IPS-20b (cell line): ENCODE data around the gene CLPSL1.

Experiments
- H3K27ac ChIP-seq: one replicate; pipeline ENCODE4 v1.5.1; 2013; ENCODE audit warnings: low read length
- H3K27me3 ChIP-seq: 2 replicates; pipeline ENCODE4 v1.6.1; 2013; ENCODE audit warnings: mild to moderate bottlenecking, low read length, inconsistent platforms; ENCODE audit not compliant: insufficient read depth
- H3K36me3 ChIP-seq: 2 replicates; pipeline ENCODE4 v1.6.1; 2013; ENCODE audit warnings: low read depth, mild to moderate bottlenecking, inconsistent platforms, low read length, moderate library complexity; ENCODE audit not compliant: insufficient read depth
- H3K4me1 ChIP-seq: 2 replicates; pipeline ENCODE4 v1.6.1; 2013; ENCODE audit warnings: mild to moderate bottlenecking, control low read depth, inconsistent platforms, low read length, moderate library complexity; ENCODE audit not compliant: insufficient read depth
- H3K4me3 ChIP-seq: 2 replicates; pipeline ENCODE4 v1.5.1; 2013; ENCODE audit warnings: mild to moderate bottlenecking, low read length, inconsistent platforms
- H3K9ac ChIP-seq: 2 replicates; pipeline ENCODE4 v1.6.1; 2013; ENCODE audit warnings: low read depth, mild to moderate bottlenecking, inconsistent platforms, low read length, moderate library complexity
- H3K9me3 ChIP-seq: 2 replicates; pipeline ENCODE4 v1.6.1; 2013; ENCODE audit warnings: mild to moderate bottlenecking, low read depth, low read length, inconsistent platforms; ENCODE audit not compliant: insufficient read depth

The CLPSL1 gene

DNA sequence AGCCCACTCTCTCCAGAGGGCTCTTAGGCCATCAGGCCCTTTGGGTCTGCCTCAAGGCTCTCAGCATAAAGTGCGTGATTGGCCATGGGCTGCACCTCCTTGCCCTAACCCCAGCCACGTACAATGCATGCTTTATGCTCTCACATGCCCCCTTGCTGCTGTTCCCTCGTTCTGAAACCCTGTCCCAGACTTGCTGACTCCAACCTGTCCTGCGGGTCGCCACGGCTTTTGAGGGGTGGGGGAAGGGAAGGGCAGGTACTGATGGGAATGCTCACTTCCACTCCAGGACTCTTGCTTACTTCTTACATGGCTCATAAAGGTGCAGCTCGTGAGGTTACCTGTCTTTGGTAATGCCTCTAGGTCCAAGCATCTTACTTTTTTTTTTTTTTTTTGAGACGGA lies 38.0 kb upstream of the CLPSL1 start:
- no peak overlapping the region for H3K4me3 ChIP-seq
- peaks cover 26% of the 10 kb centered on the region for H3K4me1 ChIP-seq
- no peaks in the 10 kb centered on the region for H3K36me3 ChIP-seq
- H3K27me3 ChIP-seq, result no peaks in the 10 kb centered on the region
- no peak overlapping the region for H3K27ac ChIP-seq
- H3K9me3 ChIP-seq, result no peaks in the 10 kb centered on the region
- H3K9ac ChIP-seq, result peak overlapping the region; percentile 1; the same call in 1 of the 2 replicates

- Histone ChIP-seq H3K9me3 (no peaks in the 10 kb centered on the region), H3K27me3 (no peaks in the 10 kb centered on the region), H3K36me3 (no peaks in the 10 kb centered on the region), H3K4me3 (no peak overlapping the region), H3K27ac (no peak overlapping the region), H3K9ac (no peak overlapping the region), H3K4me1 (peaks cover 7% of the 10 kb centered on the region)
Observed at GRCh38 chr6:35745509-35745908, 35.3 kb upstream of the CLPSL1 start.

DNA sequence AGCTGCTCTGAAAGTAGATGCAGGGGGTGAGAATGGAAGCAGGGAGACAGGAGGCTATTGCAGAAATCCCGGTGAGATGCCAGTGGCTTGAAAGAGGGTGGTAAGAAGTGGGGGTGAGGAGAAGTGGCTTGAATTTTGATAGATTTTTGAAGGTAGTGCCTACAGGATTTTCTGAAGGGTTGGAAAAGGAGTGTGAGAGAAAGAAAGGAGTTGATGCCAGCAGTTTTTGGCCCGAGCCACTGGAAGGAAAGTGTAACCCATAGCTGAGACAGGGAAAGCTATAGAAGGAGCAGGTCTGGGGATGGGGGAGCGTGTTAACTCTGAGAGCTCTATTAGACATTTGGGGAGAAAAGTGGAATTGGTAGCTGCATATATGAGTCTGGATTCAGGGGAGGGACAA lies 34.3 kb upstream of the CLPSL1 start:
- no peaks in the 10 kb centered on the region for H3K27me3 ChIP-seq
- H3K4me3 ChIP-seq, result no peak overlapping the region
- H3K36me3 ChIP-seq, result no peaks in the 10 kb centered on the region
- H3K4me1 ChIP-seq, result no peaks in the 10 kb centered on the region; the same call in 1 of the 2 replicates
- no peak overlapping the region for H3K9ac ChIP-seq
- no peaks in the 10 kb centered on the region for H3K9me3 ChIP-seq
- H3K27ac ChIP-seq, result no peak overlapping the region

DNA sequence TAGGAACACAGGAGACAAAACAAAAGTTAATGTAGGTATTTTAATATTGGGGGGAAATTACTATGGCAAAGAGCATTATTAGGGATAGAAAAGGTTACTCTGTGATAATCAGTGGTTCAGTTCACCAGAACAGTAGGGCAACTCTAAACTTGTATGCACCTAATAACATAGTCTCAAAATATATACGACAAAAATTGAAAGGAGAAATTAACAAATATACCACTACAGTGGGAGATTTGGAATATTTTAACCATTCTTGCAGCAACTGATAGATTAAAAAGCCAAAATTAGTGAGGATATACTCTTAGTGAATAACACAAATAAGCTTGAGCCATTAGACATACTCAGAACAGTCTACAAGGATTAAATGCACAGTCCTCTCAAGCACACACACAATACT lies 32.9 kb upstream of the CLPSL1 start:
- Histone ChIP-seq H3K36me3 (no peaks in the 10 kb centered on the region), H3K4me1 (no peaks in the 10 kb centered on the region; the same call in 1 of the 2 replicates), H3K4me3 (no peak overlapping the region), H3K9me3 (no peaks in the 10 kb centered on the region), H3K9ac (no peak overlapping the region), H3K27me3 (no peaks in the 10 kb centered on the region), H3K27ac (no peak overlapping the region)

DNA sequence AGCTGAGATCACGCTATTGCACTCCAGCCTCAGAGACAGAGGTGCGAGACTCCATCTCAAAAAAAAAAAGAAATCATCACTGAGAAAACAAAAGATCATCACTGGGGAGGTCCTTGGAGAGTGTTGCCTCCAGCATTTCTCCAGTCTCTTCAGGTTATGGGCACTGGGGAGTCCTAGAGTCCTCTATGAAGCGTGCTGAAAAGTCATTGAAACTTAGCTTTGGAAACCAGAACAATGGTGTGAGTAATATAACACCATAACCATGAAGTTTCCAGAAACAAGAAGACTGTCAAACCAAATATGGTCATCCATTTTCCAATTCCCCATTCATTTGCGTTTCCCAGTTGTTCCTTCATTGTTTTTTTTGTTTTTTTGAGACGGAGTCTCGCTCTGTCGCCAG lies 30.3 kb upstream of the CLPSL1 start:
- Histone ChIP-seq H3K27ac (no peak overlapping the region), H3K27me3 (no peaks in the 10 kb centered on the region), H3K36me3 (no peaks in the 10 kb centered on the region), H3K4me3 (no peak overlapping the region), H3K4me1 (peaks cover 13% of the 10 kb centered on the region), H3K9ac (no peak overlapping the region), H3K9me3 (no peaks in the 10 kb centered on the region)

DNA sequence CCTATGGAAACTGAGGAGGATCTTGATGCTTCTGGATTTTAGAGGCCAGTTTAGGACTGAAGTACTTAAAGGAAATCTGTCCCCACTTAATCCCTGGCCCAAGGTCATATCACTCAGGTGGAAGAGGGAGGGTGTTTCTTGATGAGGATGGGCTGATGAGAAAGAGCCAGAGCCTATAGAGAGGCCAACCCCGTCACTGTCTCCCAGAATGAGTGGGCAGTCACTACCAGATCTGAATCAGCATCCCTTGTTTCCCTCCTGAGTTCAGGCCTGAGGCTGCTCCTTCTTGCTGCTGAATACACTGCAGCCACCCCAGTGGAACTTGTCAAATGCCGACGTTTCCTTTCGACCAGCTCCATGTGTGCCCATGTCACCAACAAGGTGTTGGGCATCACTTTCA lies 29.2 kb upstream of the CLPSL1 start:
- Histone ChIP-seq H3K4me1 (peaks cover 16% of the 10 kb centered on the region), H3K27ac (no peak overlapping the region), H3K9me3 (no peaks in the 10 kb centered on the region), H3K27me3 (no peaks in the 10 kb centered on the region), H3K4me3 (no peak overlapping the region), H3K9ac (no peak overlapping the region), H3K36me3 (no peaks in the 10 kb centered on the region)

GRCh38 chr6:35752330-35752729 lies 28.5 kb upstream of the CLPSL1 start:
- Histone ChIP-seq H3K27me3 (no peaks in the 10 kb centered on the region), H3K9me3 (no peaks in the 10 kb centered on the region), H3K9ac (no peak overlapping the region), H3K27ac (no peak overlapping the region), H3K4me3 (no peak overlapping the region), H3K36me3 (no peaks in the 10 kb centered on the region), H3K4me1 (peaks cover 16% of the 10 kb centered on the region)

DNA sequence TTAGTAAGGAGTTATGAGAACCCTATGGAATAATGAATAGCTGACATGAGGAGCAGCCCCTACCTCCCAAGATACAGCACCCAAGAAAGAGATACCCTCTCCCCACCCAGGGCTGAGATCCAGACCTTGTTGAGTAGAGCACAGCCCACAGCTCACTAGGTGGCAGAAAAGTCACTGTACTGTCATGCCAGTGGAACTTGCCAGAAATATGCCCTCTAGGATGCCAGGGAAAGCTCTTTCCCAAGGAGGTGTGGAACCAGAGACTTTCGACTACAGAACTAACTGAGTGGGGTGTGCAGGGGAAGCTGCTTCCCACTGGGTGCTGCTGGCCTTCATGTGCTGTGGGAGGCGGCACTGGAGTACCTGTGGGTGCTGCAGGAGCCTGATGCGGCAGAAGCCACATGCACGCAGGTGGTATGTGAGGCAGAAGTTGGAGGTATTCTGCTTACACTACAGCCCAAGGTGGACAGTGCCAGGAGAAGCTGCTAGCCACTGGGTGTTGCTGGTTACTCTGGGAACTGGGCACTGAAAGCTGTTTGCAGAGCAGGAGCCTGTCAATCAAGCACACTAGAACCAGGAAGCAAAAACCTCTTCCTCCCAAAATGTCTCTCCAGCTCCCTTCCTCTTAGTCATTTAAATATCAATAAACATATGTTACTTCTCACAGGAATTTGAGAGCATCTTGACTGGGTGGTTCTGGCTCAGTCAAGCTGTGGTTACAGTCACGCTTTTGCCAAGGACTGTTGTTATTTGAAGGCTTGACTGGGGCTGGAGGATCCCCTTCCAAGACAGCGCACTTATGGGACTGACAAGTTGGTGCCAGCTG lies 26.2 kb upstream of the CLPSL1 start:
- Histone ChIP-seq H3K4me1 (peaks cover 20% of the 10 kb centered on the region), H3K27ac (no peak overlapping the region), H3K9ac (no peak overlapping the region), H3K9me3 (no peaks in the 10 kb centered on the region), H3K4me3 (no peak overlapping the region), H3K36me3 (no peaks in the 10 kb centered on the region), H3K27me3 (no peaks in the 10 kb centered on the region)

GRCh38 chr6:35755278-35755924 lies 25.4 kb upstream of the CLPSL1 start:
- H3K9me3 ChIP-seq, result no peaks in the 10 kb centered on the region
- no peak overlapping the region for H3K9ac ChIP-seq
- H3K27ac ChIP-seq, result no peak overlapping the region
- H3K4me1 ChIP-seq, result peaks cover 21% of the 10 kb centered on the region
- no peaks in the 10 kb centered on the region for H3K36me3 ChIP-seq
- H3K4me3 ChIP-seq, result no peak overlapping the region
- no peaks in the 10 kb centered on the region for H3K27me3 ChIP-seq

DNA sequence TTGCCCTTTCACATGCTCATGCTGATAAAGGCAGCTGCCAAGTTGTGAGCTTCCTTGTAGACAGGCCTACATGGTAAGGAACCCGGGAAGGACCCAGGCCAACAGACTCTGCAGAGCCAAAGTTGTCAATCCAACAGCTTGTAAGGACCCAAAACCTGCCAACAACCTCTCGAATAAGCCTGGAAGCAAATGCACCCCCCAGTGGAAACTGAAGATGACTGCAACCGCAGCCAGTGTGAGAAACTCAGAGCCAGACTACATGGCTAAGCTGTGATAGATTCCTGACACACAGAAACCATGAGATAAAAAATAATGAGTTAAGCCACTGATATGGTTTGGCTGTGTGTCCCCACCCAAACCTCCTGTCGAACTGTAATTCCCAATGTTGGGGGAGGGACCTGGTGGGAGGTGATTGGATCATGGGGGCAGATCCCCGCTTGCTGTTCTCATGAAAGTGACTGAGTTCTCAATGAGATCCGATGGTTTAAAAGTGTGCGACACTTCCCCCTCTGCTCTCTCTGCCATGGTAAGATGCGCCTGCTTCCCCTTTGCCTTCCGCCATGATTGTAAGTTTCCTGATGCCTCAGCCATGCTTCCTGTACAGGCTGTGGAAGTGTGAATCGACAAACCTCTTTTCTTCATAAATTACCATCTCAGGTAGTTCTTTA lies 23.2 kb upstream of the CLPSL1 start:
- Histone ChIP-seq H3K9ac (peak overlapping the region; percentile 45; the same call in 1 of the 2 replicates), H3K27ac (no peak overlapping the region), H3K27me3 (no peaks in the 10 kb centered on the region), H3K9me3 (no peaks in the 10 kb centered on the region), H3K4me3 (no peak overlapping the region), H3K4me1 (peaks cover 23% of the 10 kb centered on the region), H3K36me3 (no peaks in the 10 kb centered on the region)

GRCh38 chr6:35759426-35759825 lies 21.4 kb upstream of the CLPSL1 start:
- no peak overlapping the region for H3K4me3 ChIP-seq

More at GRCh38 chr6:35759426-35759825, 21.4 kb upstream of the CLPSL1 start:
- peaks cover 27% of the 10 kb centered on the region for H3K4me1 ChIP-seq
- no peak overlapping the region for H3K27ac ChIP-seq
- H3K36me3 ChIP-seq, result no peaks in the 10 kb centered on the region
- no peaks in the 10 kb centered on the region for H3K9me3 ChIP-seq
- no peak overlapping the region for H3K9ac ChIP-seq
- no peaks in the 10 kb centered on the region for H3K27me3 ChIP-seq
